Adrenal gland (tissue), 19 donors: Measurements from ENCODE around the gene TEX13A. TPM values are rescaled to one million over a fixed set of nuclear protein-coding genes. Genes with fewer than 3 reads are reported as not detected.

Experiments used
- DNase-seq, 7 donors: peaks; one replicate each; pipeline ENCODE4 v3.0.0-alpha.2; 2019 to 2020
- H3K27ac ChIP-seq, 5 donors: fragments of 200-600 bp; sonication (generic) in 4 of 5; 1 replicate in 3 of 5; 2 replicates in 2 of 5; pipeline versions ENCODE4 v1.5.1 to v1.8.0; 2016 to 2020; ENCODE audit warnings: mild to moderate bottlenecking in 1 of 5
- H3K27me3 ChIP-seq: fragments of 200-600 bp; 2 replicates; pipeline ENCODE4 v1.8.0; 2021
- H3K36me3 ChIP-seq, 2 donors: fragments of 200-600 bp; replicated peaks in 1 of 2; 1 replicate in 1 of 2; 2 replicates in 1 of 2; pipeline versions ENCODE4 v1.5.1 to v1.8.0; 2018 to 2022
- H3K4me1 ChIP-seq, 2 donors: fragments of 200-600 bp; replicated peaks in 1 of 2; 1 replicate in 1 of 2; 2 replicates in 1 of 2; pipeline versions ENCODE4 v1.5.1 to v1.8.0; 2018 to 2021
- H3K4me3 ChIP-seq, 4 donors: fragments of 200-600 bp; sonication (generic) in 3 of 4; one replicate each; pipeline ENCODE4 v1.5.1; 2016 to 2018
- H3K9me3 ChIP-seq, 3 donors: fragments of 200-600 bp; sonication (generic) in 1 of 3; replicated peaks in 1 of 3; 1 replicate in 2 of 3; 2 replicates in 1 of 3; pipeline versions ENCODE4 v1.5.1 to v1.8.0; 2016 to 2021
- CTCF ChIP-seq, 6 experiments: fragments of 450-650 bp in 4 of 6; fragments of 200-600 bp in 2 of 6; sonication (generic) in 1 of 6; IDR thresholded peaks; 1 replicate in 5 of 6; 2 replicates in 1 of 6; pipeline versions ENCODE4 v1.5.1 to v1.8.0; 2016 to 2021; ENCODE audit warnings: antibody characterized with exemption in 6 of 6, mild to moderate bottlenecking in 2 of 6, moderate library complexity in 1 of 6
- POLR2A ChIP-seq, 2 donors: fragments of 450-650 bp; IDR thresholded peaks; one replicate each; pipeline ENCODE4 v1.6.1; 2017; ENCODE audit warnings: antibody characterized with exemption in 2 of 2, mild to moderate bottlenecking in 2 of 2, moderate library complexity in 1 of 2
- WGBS, 4 donors: extraction: QIAGEN DNeasy Blood & Tissue Kit in 2 of 4; methylation state at CpG; one replicate each; pipeline versions ENCODE4 v1.1.5 to v1.1.7; 2013 to 2017; 5-methylcytosine and 5-hydroxymethylcytosine counted together
- intact Hi-C, 2 donors: fragments of 100-400 bp; cut with DNase I; formaldehyde crosslinking; loops; one replicate each; pipeline versions ENCODE4 v1.14.1 to v1.15.0; 2022 to 2023
- long read RNA-seq, 10 donors: library from polyadenylated mRNA in 3 of 10; unstranded in 2 of 10; stranded (forward) in 1 of 10; transcript quantifications; one replicate each; pipeline ENCODE4 v2.0.0 and lab custom pipeline, GENCODE V29; 2021 to 2026
- polyA plus RNA-seq, 3 donors: library from polyadenylated mRNA; stranded (reverse); fragments of 200-250 nt in 2 of 3; fragments of 350-450 nt in 1 of 3; fragmentation: Illumina TruSeq in 1 of 3; extraction: RNeasy Lipid Tissue Mini Kit (QIAGEN cat#74804) in 1 of 3; gene quantifications; one replicate each; pipeline ENCODE4 v1.2.3, GENCODE V29; 2013 to 2014
- total RNA-seq, 9 donors: library from RNA; depleted of rRNA in 4 of 9; stranded (reverse); fragments of >200 nt in 4 of 9; fragments of 120-200 nt in 1 of 9; fragmentation: NEBNext Ultra II Directional in 1 of 9; extraction: Animal tissue kit (Norgen Biotek cat#: 25700) in 1 of 9; gene quantifications; one replicate each; pipeline versions ENCODE4 v1.1.0 to v1.2.4, GENCODE V29; 2013 to 2023
- donor health status: healthy with polysubstance abuse.
- donor health status: Bipolar disorder and iron deficiency.
- donor health status: DM: yes; HTN: yes; CAD: no.
- donor health status: DM: no; HTN: no; CAD: no.
- donor health status: DM: no; HTN: no; CAD: no.
- donor health status: DM: yes; HTN: yes; CAD: no.

The TEX13A gene
- total RNA-seq, result not detected
- polyA plus RNA-seq, result not detected
- long read RNA-seq, donor 1, result 0 reads
- long read RNA-seq, donor 2, result 0 reads
- long read RNA-seq, donor 3, result 0 reads
- long read RNA-seq, donor 4, result 0 reads
- long read RNA-seq, donor 5, result 0 reads
- long read RNA-seq, donor 6, result 0 reads
- long read RNA-seq, donor 7, result 0 reads
- long read RNA-seq, donor 8, result 0 reads
- long read RNA-seq, donor 9, result 0 reads
- long read RNA-seq, donor 10, result 0 reads

DNA sequence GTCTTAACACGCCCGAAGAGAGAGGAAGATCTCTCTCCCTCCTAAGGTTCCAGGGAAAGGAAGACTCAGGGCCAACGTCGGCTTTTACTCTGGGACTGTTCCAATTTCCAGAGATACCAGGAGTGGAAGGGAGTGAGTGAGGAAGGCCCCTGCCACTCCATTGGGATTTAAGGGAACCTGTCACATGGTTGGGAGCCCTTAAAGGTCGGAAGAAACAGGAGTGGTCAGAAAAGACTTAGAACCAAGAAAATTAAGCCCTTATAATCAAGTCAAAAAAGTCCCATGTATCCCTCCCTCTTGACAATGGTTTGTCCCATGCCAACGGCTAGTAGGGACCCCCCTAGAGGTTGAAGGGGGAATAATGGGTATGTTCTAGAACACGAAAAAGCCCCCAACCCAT, at the start of gene TEX13A:
Gene TEX13A, minus strand, starts transcription at position 59 of the 400 bp plus-strand sequence. CDS start 297 bp downstream, outside the sequence.
- intact Hi-C loops, result no loop called here
- DNase-seq, result no peak
- 74 to 80% (median 77%) methylated on average over 4 to 7 of the region's 7 CpGs for WGBS, 4 donors
- H3K27me3 ChIP-seq, result peaks cover 7% of the 10 kb centered on the region
- no peaks in the 10 kb centered on the region for H3K4me1 ChIP-seq
- no peak for TF ChIP-seq POLR2A (IDR thresholded peaks at IDR 0.05)
- TF ChIP-seq CTCF (IDR thresholded peaks at IDR 0.05), result no peak
- H3K36me3 ChIP-seq, result no peaks in the 10 kb centered on the region
- no peak within 1 kb of the TSS for H3K27ac ChIP-seq
- H3K4me3 ChIP-seq, result no peak within 1 kb of the TSS
- no peaks in the 10 kb centered on the region for H3K9me3 ChIP-seq

DNA sequence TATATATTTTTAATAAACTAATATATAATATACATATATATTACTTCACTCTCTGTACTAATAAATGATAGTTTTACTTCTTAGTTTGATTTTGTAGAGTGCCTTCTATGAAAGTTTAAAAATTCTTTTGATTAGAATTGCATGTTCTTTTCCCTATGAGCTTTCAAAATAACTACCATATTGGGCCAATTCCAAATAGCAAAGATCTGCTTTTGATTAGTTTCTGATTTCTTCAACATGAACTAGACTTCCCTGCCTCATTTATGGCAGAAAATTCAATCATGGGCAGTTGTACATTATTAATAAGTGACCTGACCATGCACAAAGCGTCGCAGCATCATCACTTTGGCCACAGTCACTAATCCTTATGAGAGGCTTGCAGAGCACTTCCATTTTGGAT, 48.9 kb upstream of the TEX13A start:
- no peaks in the 10 kb centered on the region for H3K36me3 ChIP-seq
- H3K4me3 ChIP-seq, result no peak overlapping the region
- WGBS, 4 donors, result 76 to 100% (median 94%) methylated on average over 2 of the region's 2 CpGs
- no peak overlapping the region for H3K27ac ChIP-seq
- no peaks in the 10 kb centered on the region for H3K9me3 ChIP-seq
- intact Hi-C loops, result no loop called here
- H3K4me1 ChIP-seq, result no peaks in the 10 kb centered on the region
- TF ChIP-seq POLR2A (IDR thresholded peaks at IDR 0.05) (no peak), CTCF (IDR thresholded peaks at IDR 0.05) (no peak)
- H3K27me3 ChIP-seq, result peaks cover 10% of the 10 kb centered on the region
- no peak for DNase-seq

DNA sequence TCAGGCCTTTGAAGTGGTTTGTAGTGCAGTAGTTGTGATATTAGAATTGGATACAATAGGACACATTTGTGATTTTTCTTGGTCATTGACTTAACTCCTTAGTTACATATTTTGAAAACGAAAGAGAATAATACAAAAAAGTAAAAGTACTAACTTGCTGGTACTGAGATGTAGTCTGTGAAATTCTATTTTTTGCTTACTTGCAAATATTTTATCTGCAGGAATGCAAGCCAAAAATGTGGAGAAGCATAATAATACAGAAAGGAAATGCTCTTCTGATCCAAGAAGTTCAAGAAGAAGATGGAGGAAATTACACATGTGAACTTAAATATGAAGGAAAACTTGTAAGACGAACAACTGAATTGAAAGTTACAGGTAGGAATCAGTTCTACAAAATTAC, 46.7 kb upstream of the TEX13A start:
- intact Hi-C loops, result no loop called here
- H3K9me3 ChIP-seq, result no peaks in the 10 kb centered on the region
- H3K36me3 ChIP-seq, result no peaks in the 10 kb centered on the region
- no peaks in the 10 kb centered on the region for H3K4me1 ChIP-seq
- peaks cover 15% of the 10 kb centered on the region for H3K27me3 ChIP-seq
- WGBS, 4 donors, result 50 to 64% (median 59%) methylated on average over 2 of the region's 2 CpGs
- DNase-seq, result no peak
- no peak overlapping the region for H3K4me3 ChIP-seq
- H3K27ac ChIP-seq, result no peak overlapping the region
- TF ChIP-seq POLR2A (IDR thresholded peaks at IDR 0.05) (no peak), CTCF (IDR thresholded peaks at IDR 0.05) (no peak)

DNA sequence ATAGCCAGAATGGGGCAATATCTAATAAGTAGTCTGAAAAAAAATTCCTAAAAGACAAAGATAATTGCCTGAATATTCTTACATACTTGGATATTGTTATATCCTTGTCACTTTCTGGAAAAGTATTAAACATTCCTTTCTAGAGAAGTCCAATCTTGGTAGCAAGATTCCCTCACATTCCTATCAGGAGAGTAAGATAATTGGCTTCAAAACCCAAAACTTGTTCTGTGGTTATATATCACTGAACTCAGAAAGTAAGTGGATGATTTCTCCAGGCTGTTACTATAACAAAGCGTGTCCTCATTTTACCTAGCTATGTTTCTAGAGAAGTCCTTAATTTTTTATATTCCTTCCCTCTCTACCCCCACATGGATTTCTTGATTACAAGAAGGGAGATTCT, 46.0 kb upstream of the TEX13A start:
- H3K27me3 ChIP-seq, result peaks cover 15% of the 10 kb centered on the region
- H3K9me3 ChIP-seq, result no peaks in the 10 kb centered on the region
- no peaks in the 10 kb centered on the region for H3K36me3 ChIP-seq
- 76 to 92% (median 89%) methylated on average over 1 of the region's 1 CpG for whole genome bisulfite sequencing, 4 donors
- H3K4me3 ChIP-seq, result no peak overlapping the region
- no peak overlapping the region for H3K27ac ChIP-seq
- intact Hi-C loops, result no loop called here
- DNase-seq, result no peak
- H3K4me1 ChIP-seq, result no peaks in the 10 kb centered on the region
- TF ChIP-seq POLR2A (IDR thresholded peaks at IDR 0.05) (no peak), CTCF (IDR thresholded peaks at IDR 0.05) (no peak)
